Peyer's patch (tissue), 4 donors: ENCODE results near the gene GSTA3.

Source experiments
- POLR2A ChIP-seq, 2 donors: fragments of 450-650 bp; IDR thresholded peaks; one replicate each; pipeline ENCODE4 v1.5.1; 2017; ENCODE audit warnings: antibody characterized with exemption in 2 of 2, mild to moderate bottlenecking in 2 of 2, moderate library complexity in 2 of 2
- TF ChIP-seq, protein P1 (sequence below), 6 experiments: fragments of 450-650 bp in 4 of 6; fragments of 200-600 bp in 2 of 6; sonication (generic) in 1 of 6; IDR thresholded peaks; one replicate each; pipeline ENCODE4 v1.5.1; 2017 to 2019; ENCODE audit warnings: antibody characterized with exemption in 6 of 6, mild to moderate bottlenecking in 3 of 6, moderate library complexity in 1 of 6

- TF ChIP-seq, protein P1, sequence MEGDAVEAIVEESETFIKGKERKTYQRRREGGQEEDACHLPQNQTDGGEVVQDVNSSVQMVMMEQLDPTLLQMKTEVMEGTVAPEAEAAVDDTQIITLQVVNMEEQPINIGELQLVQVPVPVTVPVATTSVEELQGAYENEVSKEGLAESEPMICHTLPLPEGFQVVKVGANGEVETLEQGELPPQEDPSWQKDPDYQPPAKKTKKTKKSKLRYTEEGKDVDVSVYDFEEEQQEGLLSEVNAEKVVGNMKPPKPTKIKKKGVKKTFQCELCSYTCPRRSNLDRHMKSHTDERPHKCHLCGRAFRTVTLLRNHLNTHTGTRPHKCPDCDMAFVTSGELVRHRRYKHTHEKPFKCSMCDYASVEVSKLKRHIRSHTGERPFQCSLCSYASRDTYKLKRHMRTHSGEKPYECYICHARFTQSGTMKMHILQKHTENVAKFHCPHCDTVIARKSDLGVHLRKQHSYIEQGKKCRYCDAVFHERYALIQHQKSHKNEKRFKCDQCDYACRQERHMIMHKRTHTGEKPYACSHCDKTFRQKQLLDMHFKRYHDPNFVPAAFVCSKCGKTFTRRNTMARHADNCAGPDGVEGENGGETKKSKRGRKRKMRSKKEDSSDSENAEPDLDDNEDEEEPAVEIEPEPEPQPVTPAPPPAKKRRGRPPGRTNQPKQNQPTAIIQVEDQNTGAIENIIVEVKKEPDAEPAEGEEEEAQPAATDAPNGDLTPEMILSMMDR (IDR thresholded peaks at IDR 0.05) = no peak
- no peak for TF ChIP-seq POLR2A (IDR thresholded peaks at IDR 0.05)
Measured at GRCh38 chr6:52876056-52876787, 33.3 kb downstream of the GSTA3 start.
